22Rv1 (cell line): ENCODE measurements around the gene RAB8A.
"Not testable (repeated sequence)": the region's sequence is repeated elsewhere in the genome, so short reads cannot be mapped to it uniquely, and the experiment has no call there.

Experiments
- H3K27ac ChIP-seq: fragments of 450-650 bp; 2 replicates; pipeline ENCODE4 v1.5.1; 2017
- CTCF ChIP-seq: fragments of 450-650 bp; IDR thresholded peaks from 2 replicates; pipeline ENCODE4 v1.5.1; 2017; ENCODE audit warnings: mild to moderate bottlenecking
- ZFX ChIP-seq: fragments of 450-650 bp; IDR thresholded peaks from 2 replicates; pipeline ENCODE4 v1.6.1; 2017; ENCODE audit warnings: antibody characterized with exemption, borderline replicate concordance

RAB8A gene

GRCh38 chr19:16078759-16079707 is 32.7 kb upstream of the RAB8A start:
- H3K27ac ChIP-seq, result peak overlapping the region; percentile 78
- TF ChIP-seq ZFX (no peak), CTCF (no peak)

GRCh38 chr19:16084067-16084685 is 27.5 kb upstream of the RAB8A start:
- H3K27ac ChIP-seq, result no peak overlapping the region
- no peak for TF ChIP-seq ZFX

GRCh38 chr19:16085115-16085514 is 26.6 kb upstream of the RAB8A start:
- TF ChIP-seq CTCF (no peak), ZFX (no peak)
- H3K27ac ChIP-seq, result no peak overlapping the region

GRCh38 chr19:16087404-16087803 is 24.3 kb upstream of the RAB8A start:
- not testable (repeated sequence) for H3K27ac ChIP-seq

- no peak overlapping the region for H3K27ac ChIP-seq
- TF ChIP-seq ZFX (no peak), CTCF (no peak)
Observed at GRCh38 chr19:16087940-16088339, 23.7 kb upstream of the RAB8A start.

GRCh38 chr19:16088351-16089009 is 23.2 kb upstream of the RAB8A start:
- no peak overlapping the region for H3K27ac ChIP-seq

GRCh38 chr19:16089010-16089846 is 22.5 kb upstream of the RAB8A start:
- TF ChIP-seq ZFX (no peak), CTCF (no peak)
- H3K27ac ChIP-seq, result no peak overlapping the region

More at GRCh38 chr19:16088351-16089009, 23.2 kb upstream of the RAB8A start:
- no peak for TF ChIP-seq ZFX
- TF ChIP-seq CTCF, result no peak
